Fibroblast of skin of abdomen (primary cell): ENCODE data around the gene NDST1.

ENCODE experiments used
- DNase-seq: peaks from one replicate; pipeline ENCODE4 v3.0.0-alpha.2; 2013

Gene NDST1

GRCh38 chr5:150523472-150524350 lies 15.8 kb downstream of the NDST1 start:
- DNase-seq, result peak; percentile 73

GRCh38 chr5:150525163-150525562 lies 17.2 kb downstream of the NDST1 start:
- DNase-seq, result no peak

GRCh38 chr5:150525781-150526180 lies 17.9 kb downstream of the NDST1 start:
- no peak for DNase-seq

- DNase-seq, result no peak
Observed at GRCh38 chr5:150527038-150527437, 19.1 kb downstream of the NDST1 start.

- no peak for DNase-seq
Observed at GRCh38 chr5:150527808-150528207, 19.9 kb downstream of the NDST1 start.

- no peak for DNase-seq
Observed at GRCh38 chr5:150528924-150529546, 21.1 kb downstream of the NDST1 start.

GRCh38 chr5:150529555-150529954 lies 21.6 kb downstream of the NDST1 start:
- no peak for DNase-seq

GRCh38 chr5:150530423-150530822 lies 22.5 kb downstream of the NDST1 start:
- no peak for DNase-seq

- no peak for DNase-seq
Observed at GRCh38 chr5:150530951-150531588, 23.1 kb downstream of the NDST1 start.

- no peak for DNase-seq
Observed at GRCh38 chr5:150531686-150532085, 23.8 kb downstream of the NDST1 start.

GRCh38 chr5:150532151-150532550 lies 24.2 kb downstream of the NDST1 start:
- DNase-seq, result no peak

GRCh38 chr5:150532996-150533395 lies 25.1 kb downstream of the NDST1 start:
- DNase-seq, result no peak

GRCh38 chr5:150534811-150535210 lies 26.9 kb downstream of the NDST1 start:
- no peak for DNase-seq

GRCh38 chr5:150535611-150536010 lies 27.7 kb downstream of the NDST1 start:
- no peak for DNase-seq

- DNase-seq, result peak; percentile 46
Observed at GRCh38 chr5:150538007-150538917, 30.3 kb downstream of the NDST1 start.

GRCh38 chr5:150539206-150539605 lies 31.3 kb downstream of the NDST1 start:
- DNase-seq, result no peak

GRCh38 chr5:150540042-150540441 lies 32.1 kb downstream of the NDST1 start:
- DNase-seq, result no peak

GRCh38 chr5:150540615-150541396 lies 32.9 kb downstream of the NDST1 start:
- DNase-seq, result peak; percentile 90

GRCh38 chr5:150541397-150541675 lies 33.4 kb downstream of the NDST1 start:
- no peak for DNase-seq

GRCh38 chr5:150541895-150542294 lies 34.0 kb downstream of the NDST1 start:
- no peak for DNase-seq

- DNase-seq, result no peak
Observed at GRCh38 chr5:150542933-150543445, 35.1 kb downstream of the NDST1 start.
